MCF 10A (cell line): ENCODE results near the gene TENT4A. TPM values are rescaled to one million over a fixed set of nuclear protein-coding genes. Genes with fewer than 3 reads are reported as not detected.

Source experiments
- BruUV-seq: library from RNA; stranded (reverse); fragments of 400-500 nt; replicated peaks from 2 replicates; lab custom pipeline; 2021; lab: Mats Ljungman, UMichigan
- CTCF ChIA-PET: fragments of 300-600 bp; sonication (Branson Sonifier 250); formaldehyde crosslinking; extraction: SDS; loops from one replicate; lab custom pipeline; 2021; ENCODE audit warnings: antibody characterized with exemption, inconsistent platforms; lab: Yijun Ruan, JAX
- POLR2A ChIA-PET: fragments of 300-600, 350-650 bp; sonication (Branson Sonifier 250); formaldehyde crosslinking; extraction: SDS; loops from one replicate; lab custom pipeline; 2020; ENCODE audit warnings: antibody characterized with exemption, inconsistent platforms; lab: Yijun Ruan, JAX
- DNase-seq: peaks from one replicate; pipeline ENCODE4 v3.0.0-alpha.2; 2018; ENCODE audit not compliant: unreplicated experiment
- H3K27ac Mint-ChIP-seq: one replicate; pipeline ENCODE4 v1.8.0; 2022; ENCODE audit warnings: mild to moderate bottlenecking, low read depth, mixed read lengths; ENCODE audit not compliant: unreplicated experiment
- H3K27me3 Mint-ChIP-seq: one replicate; pipeline ENCODE4 v1.8.0; 2022; ENCODE audit warnings: mixed read lengths; ENCODE audit not compliant: insufficient read depth, unreplicated experiment
- H3K36me3 Mint-ChIP-seq: one replicate; pipeline ENCODE4 v1.8.0; 2022; ENCODE audit warnings: mild to moderate bottlenecking, moderate library complexity, mixed read lengths; ENCODE audit not compliant: insufficient read depth, unreplicated experiment
- H3K4me1 Mint-ChIP-seq: one replicate; pipeline ENCODE4 v1.8.0; 2022; ENCODE audit warnings: mixed read lengths; ENCODE audit not compliant: insufficient read depth, unreplicated experiment
- H3K4me3 Mint-ChIP-seq: one replicate; pipeline ENCODE4 v1.8.0; 2022; ENCODE audit warnings: mild to moderate bottlenecking, moderate library complexity, mixed read lengths; ENCODE audit not compliant: unreplicated experiment
- H3K9me3 Mint-ChIP-seq: one replicate; pipeline ENCODE4 v1.8.0; 2022; ENCODE audit warnings: mixed read lengths; ENCODE audit not compliant: unreplicated experiment
- intact Hi-C: fragments of 100-400 bp; cut with micrococcal nuclease; formaldehyde crosslinking; loops from 2 replicates; pipeline ENCODE4 v1.14.1; 2022
- total RNA-seq: library from RNA; stranded (reverse); gene quantifications from 2 replicates; pipeline ENCODE4 v1.2.3, GENCODE V29; 2022
- TF ChIP-seq, protein P1 (sequence below): fragments of 200-600 bp; IDR thresholded peaks from one replicate; pipeline ENCODE4 v1.8.0; 2022; ENCODE audit warnings: antibody characterized with exemption, mild to moderate bottlenecking; ENCODE audit not compliant: unreplicated experiment

TENT4A gene
- total RNA-seq, 1 experiment from 2014 or later: 27.6 TPM

DNA sequence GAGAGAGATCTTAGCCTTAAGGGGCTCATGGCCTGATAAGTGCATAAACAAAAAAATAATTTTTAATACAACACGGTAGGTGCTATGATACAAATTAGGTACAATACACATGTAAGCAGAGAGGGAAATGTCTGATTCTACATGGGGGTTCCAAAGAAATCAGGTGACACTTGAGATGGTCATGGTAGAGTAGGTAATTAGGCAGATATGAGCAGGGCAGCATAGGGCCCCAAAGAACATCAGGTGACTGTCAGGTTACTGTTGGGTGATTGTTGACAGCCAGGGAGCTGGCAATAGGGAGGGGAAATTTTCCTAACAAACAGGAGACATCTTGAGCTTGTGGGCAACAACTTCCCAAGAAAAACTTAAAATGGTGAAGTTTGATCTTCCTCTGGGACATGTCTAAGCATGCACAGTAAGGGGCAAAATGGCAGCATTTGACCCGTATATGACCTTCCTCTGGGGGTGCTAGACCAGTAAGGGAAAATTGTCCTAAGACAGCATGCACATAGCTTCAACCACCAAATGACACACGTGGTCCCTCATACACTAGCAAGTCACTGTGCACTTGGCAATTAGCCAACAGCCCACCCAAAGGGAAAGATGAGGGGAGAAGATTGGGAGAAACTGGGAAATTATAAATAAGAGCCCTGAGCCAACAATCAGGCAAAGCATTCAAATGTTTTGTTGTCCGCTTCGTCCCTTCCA lies 37.3 kb upstream of the TENT4A start:
- peaks cover 8% of the 10 kb centered on the region for H3K36me3 Mint-ChIP-seq
- H3K27me3 Mint-ChIP-seq: no peaks in the 10 kb centered on the region
- H3K4me1 Mint-ChIP-seq: peaks cover 14% of the 10 kb centered on the region
- intact Hi-C loops: loop anchor here (5.0 kb wide), 1 partner anchor 36 kb away; the partner anchor contains the start of gene TENT4A
- no peak for DNase-seq
- ChIA-PET CTCF (interaction anchor here (0.7 to 1.7 kb wide), 4 partner anchors 29 to 73 kb away, joined by 3 to 5 read pairs (median 4); partner anchors contain the start of gene NSUN2), POLR2A (interaction anchor here (0.8 to 2.9 kb wide), 4 partner anchors 11 to 41 kb away, joined by 3 to 19 read pairs (median 6); partner anchors contain the start of genes SRD5A1 and TENT4A)
- BruUV-seq: no TSS peak
- no peak overlapping the region for H3K4me3 Mint-ChIP-seq
- no peaks in the 10 kb centered on the region for H3K9me3 Mint-ChIP-seq
- TF ChIP-seq, protein P1, sequence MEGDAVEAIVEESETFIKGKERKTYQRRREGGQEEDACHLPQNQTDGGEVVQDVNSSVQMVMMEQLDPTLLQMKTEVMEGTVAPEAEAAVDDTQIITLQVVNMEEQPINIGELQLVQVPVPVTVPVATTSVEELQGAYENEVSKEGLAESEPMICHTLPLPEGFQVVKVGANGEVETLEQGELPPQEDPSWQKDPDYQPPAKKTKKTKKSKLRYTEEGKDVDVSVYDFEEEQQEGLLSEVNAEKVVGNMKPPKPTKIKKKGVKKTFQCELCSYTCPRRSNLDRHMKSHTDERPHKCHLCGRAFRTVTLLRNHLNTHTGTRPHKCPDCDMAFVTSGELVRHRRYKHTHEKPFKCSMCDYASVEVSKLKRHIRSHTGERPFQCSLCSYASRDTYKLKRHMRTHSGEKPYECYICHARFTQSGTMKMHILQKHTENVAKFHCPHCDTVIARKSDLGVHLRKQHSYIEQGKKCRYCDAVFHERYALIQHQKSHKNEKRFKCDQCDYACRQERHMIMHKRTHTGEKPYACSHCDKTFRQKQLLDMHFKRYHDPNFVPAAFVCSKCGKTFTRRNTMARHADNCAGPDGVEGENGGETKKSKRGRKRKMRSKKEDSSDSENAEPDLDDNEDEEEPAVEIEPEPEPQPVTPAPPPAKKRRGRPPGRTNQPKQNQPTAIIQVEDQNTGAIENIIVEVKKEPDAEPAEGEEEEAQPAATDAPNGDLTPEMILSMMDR: no peak
- no peak overlapping the region for H3K27ac Mint-ChIP-seq

DNA sequence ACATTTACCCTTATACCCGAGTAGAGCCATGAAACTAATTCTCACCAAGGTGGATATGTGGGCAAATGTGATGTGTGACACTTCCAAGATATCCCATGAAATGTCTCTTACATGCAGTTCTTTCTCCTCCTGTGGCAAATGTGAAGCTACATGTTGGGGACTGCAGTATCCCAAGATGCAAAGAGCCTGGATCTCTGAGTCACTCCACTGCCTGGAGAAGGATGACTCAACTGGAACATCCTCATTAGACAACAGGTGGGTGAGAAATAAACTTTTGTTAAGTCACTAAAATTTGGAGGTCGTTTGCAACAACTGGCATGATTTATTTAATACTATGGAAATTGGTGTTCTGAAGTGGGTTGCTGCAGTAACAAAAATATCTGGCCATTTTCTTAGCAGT lies 36.5 kb upstream of the TENT4A start:
- no peaks in the 10 kb centered on the region for H3K9me3 Mint-ChIP-seq
- CTCF ChIA-PET: interaction anchor here (1.7 kb wide), 1 partner anchor 44 kb away, joined by 4 read pairs; the partner anchor contains the start of gene NSUN2
- peak; percentile 64 for DNase-seq

DNA sequence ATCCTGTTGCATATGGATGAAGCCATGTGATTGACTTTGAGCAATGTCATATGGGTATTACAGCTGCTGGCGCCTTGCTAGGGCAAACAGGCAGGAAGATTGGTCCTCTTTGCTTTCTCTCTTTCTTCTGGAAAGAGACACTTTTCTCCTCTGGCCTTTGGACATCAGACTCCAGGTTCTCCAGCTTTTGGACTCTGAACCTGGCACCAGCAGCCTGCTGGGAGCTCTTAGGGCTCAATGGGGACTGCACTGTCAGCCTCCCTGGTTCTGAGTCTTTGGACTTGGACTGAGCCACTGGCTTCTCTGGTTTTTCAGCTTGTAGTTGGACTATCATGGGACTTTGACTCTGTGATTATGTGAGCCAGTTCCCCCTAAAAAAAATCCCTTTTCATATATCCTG lies 34.8 kb upstream of the TENT4A start:
- H3K27me3 Mint-ChIP-seq: peaks cover 12% of the 10 kb centered on the region
- BruUV-seq: no TSS peak
- no peak overlapping the region for H3K27ac Mint-ChIP-seq
- H3K4me3 Mint-ChIP-seq: no peak overlapping the region
- intact Hi-C loops: loop anchor here (5.0 kb wide), 1 partner anchor 34 kb away; the partner anchor contains the start of gene TENT4A
- ChIA-PET CTCF (interaction anchor here (0.6 to 1.1 kb wide), 2 partner anchors 43 to 67 kb away, joined by 3 read pairs; no protein-coding TSS in a partner anchor), POLR2A (interaction anchor here (0.8 kb wide), 1 partner anchor 16 kb away, joined by 3 read pairs; no protein-coding TSS in a partner anchor)
- peaks cover 14% of the 10 kb centered on the region for H3K4me1 Mint-ChIP-seq
- no peaks in the 10 kb centered on the region for H3K9me3 Mint-ChIP-seq
- no peak for DNase-seq
- TF ChIP-seq, protein P1: no peak
- peaks cover 4% of the 10 kb centered on the region for H3K36me3 Mint-ChIP-seq

More for the DNA sequence above, 36.5 kb upstream of the TENT4A start:
- H3K4me1 Mint-ChIP-seq: peaks cover 14% of the 10 kb centered on the region
- no peak overlapping the region for H3K4me3 Mint-ChIP-seq
- TF ChIP-seq, protein P1: no peak
- H3K36me3 Mint-ChIP-seq: peaks cover 8% of the 10 kb centered on the region
- peaks cover 6% of the 10 kb centered on the region for H3K27me3 Mint-ChIP-seq
- POLR2A ChIA-PET: interaction anchor here (0.8 to 2.9 kb wide), 4 partner anchors 10 to 42 kb away, joined by 3 to 19 read pairs (median 6); partner anchors contain the start of genes SRD5A1 and TENT4A
- intact Hi-C loops: loop anchor here (5.0 kb wide), 1 partner anchor 36 kb away; the partner anchor contains the start of gene TENT4A
- H3K27ac Mint-ChIP-seq: no peak overlapping the region
- no TSS peak for BruUV-seq

GRCh38 chr5:6680922-6681321 lies 32.3 kb upstream of the TENT4A start:
- no TSS peak for BruUV-seq
- no peaks in the 10 kb centered on the region for H3K9me3 Mint-ChIP-seq
- ChIA-PET POLR2A (interaction anchor here (0.7 to 1.1 kb wide), 3 partner anchors 29 to 521 kb away, joined by 3 read pairs; no protein-coding TSS in a partner anchor), CTCF (interaction anchor here (0.6 to 1.0 kb wide), 5 partner anchors 43 to 411 kb away, joined by 3 to 6 read pairs (median 3); no protein-coding TSS in a partner anchor)
- peaks cover 12% of the 10 kb centered on the region for H3K27me3 Mint-ChIP-seq
- TF ChIP-seq, protein P1: no peak
- H3K36me3 Mint-ChIP-seq: no peaks in the 10 kb centered on the region
- H3K27ac Mint-ChIP-seq: no peak overlapping the region
- peaks cover 9% of the 10 kb centered on the region for H3K4me1 Mint-ChIP-seq
- no peak for DNase-seq
- H3K4me3 Mint-ChIP-seq: no peak overlapping the region
- intact Hi-C loops: no loop called here
